Placental pericyte (primary cell): ENCODE data around the gene MS4A13. TPM values are rescaled to one million over a fixed set of nuclear protein-coding genes. Genes with fewer than 3 reads are reported as not detected.

ENCODE experiments used
- total RNA-seq: library from RNA; depleted of rRNA; stranded (reverse); fragments of >200 nt; gene quantifications from 2 replicates; pipeline ENCODE4 v1.2.3, GENCODE V29; 2012

The MS4A13 gene, protein sequence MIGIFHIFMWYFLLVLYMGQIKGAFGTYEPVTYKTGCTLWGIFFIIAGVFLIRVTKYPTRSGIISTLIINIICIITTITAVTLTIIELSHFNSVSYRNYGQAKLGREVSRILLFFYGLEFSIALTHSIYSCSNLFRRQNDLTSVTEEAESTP
- total RNA-seq: not detected in 2 replicates

DNA sequence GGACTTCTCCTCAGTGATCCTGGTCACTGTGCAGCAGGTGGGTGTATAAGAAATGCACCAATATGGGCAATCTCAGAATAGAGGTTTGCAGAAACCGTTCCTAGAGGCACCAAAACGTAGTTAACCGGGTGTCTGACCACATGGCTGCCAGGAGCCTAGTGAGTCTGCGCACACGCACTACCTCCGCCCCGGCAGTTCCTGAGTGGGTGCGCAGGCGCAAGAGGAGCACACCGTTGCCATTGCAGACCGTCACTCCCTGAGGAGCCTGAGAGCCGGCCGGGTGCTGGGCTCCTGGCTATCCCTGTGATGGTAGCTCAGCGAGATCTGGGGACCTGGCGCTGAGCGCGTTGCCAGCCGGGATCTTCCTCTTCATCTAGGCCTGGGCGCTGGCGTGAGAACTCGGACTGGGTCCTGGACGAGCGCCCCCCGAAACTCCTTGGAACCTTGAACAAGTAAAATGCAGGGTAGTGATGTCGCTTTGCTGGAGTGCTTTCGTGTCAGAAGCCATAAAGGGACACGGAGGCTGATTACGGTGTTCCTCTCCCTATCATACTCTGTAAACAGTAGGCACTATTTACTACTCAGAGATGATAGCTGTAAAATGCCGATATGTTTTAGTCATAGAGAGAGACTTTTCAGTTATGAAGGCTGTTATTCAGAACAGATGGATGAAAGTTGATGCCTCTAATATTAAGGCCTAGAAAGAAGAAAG, at the start of gene MS4A13:
MS4A13 (plus strand) TSS at position 249 of the 712 bp plus-strand sequence. CDS start 2,692 bp downstream, outside the sequence.

DNA sequence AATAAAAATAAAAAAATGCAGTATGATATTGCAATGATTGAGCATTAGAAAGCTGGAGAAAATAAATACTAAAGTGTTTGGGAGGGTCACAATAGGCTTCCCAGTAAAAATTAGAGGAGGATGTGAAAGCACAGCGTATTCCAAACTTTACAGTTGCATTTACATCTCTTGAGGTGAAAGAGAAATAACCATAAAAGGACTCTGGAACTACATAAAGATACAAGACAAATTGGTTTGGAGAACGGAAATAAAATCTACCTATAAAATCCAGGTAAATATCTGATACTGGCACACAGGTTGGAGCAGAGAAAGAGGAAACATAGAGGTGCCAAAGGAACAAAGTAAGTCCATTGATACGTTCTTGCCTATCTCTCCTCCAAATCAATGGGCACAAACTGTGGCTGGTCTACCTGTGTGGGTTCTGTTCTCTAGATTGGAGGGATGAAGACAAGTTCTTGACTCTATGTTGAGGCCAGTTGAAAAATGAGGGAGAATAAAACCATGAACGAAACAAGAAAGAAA, 22.6 kb upstream of the MS4A13 start, which contains the start of gene MS4A12:
MS4A12 (plus strand) TSS at position 291 of the 522 bp plus-strand sequence. CDS start 4,541 bp downstream, outside the sequence.

Other genes with a start within 250 kb of the MS4A13 start
- not detected in 2 replicates for gene MS4A4A, start 234.7 kb upstream of the MS4A13 start, total RNA-seq
- not detected in 2 replicates for gene MS4A6E, start 188.1 kb upstream of the MS4A13 start, total RNA-seq
- gene MS4A7, start 136.9 kb upstream of the MS4A13 start, total RNA-seq: 0.29 TPM in 1 of 2 replicates, not detected in the other
- gene MS4A14, start 118.9 kb upstream of the MS4A13 start, total RNA-seq: not detected in 2 replicates
- not detected in 2 replicates for gene MS4A5, start 85.8 kb upstream of the MS4A13 start, total RNA-seq
- not detected in 2 replicates for gene MS4A1, start 59.5 kb upstream of the MS4A13 start, total RNA-seq
- not detected in 2 replicates for gene MS4A12, start 22.6 kb upstream of the MS4A13 start, total RNA-seq
- not detected in 2 replicates for gene MS4A8, start 184.2 kb downstream of the MS4A13 start, total RNA-seq
- not detected in 2 replicates for gene MS4A18, start 209.3 kb downstream of the MS4A13 start, total RNA-seq
- not detected in 2 replicates for gene MS4A15, start 241.5 kb downstream of the MS4A13 start, total RNA-seq